Measurements from ENCODE around the gene DPAGT1. TPM values are rescaled to one million over a fixed set of nuclear protein-coding genes. Genes with fewer than 3 reads are reported as not detected.

DPAGT1 gene
- total and polyA plus RNA-seq, 2 donors (not counting 3 experiments of a cell fraction or from before 2014, with no cell fraction given), result 62.0 to 203 TPM

GRCh38 chr11:119088406-119088805 lies 13.2 kb downstream of the DPAGT1 start:
- no peak overlapping the region for H3K4me3 ChIP-seq (replicated peaks in 1 of 3; ENCODE audit: insufficient read depth in 1 of 3, low read depth in 1 of 3, low read length in 3 of 3)
- peaks cover 20% of the 10 kb centered on the region for H3K79me2 ChIP-seq (ENCODE audit: control insufficient read depth, insufficient read depth, low read length)
- H3K36me3 ChIP-seq (ENCODE audit: control insufficient read depth in 2 of 2, extremely low read depth in 1 of 2, insufficient read depth in 2 of 2, low read length in 2 of 2), result peaks cover 2 to 3% of the 10 kb centered on the region in 2 experiments
- dilution Hi-C loops (cut with MboI; ENCODE audit: extremely low pct_ligation_motif_present, low sequenced_read_pairs) (no loop called here), intact Hi-C loops (cut with micrococcal nuclease) (loop anchor here (5.0 kb wide), 1 partner anchor 176 kb away; no protein-coding TSS in a partner anchor)
- no peaks in the 10 kb centered on the region for H3K9me1 ChIP-seq (replicated peaks; ENCODE audit: control insufficient read depth, extremely low read depth, insufficient read depth, low read length)
- H3K4me2 ChIP-seq (ENCODE audit: insufficient read depth, low read length), result no peak overlapping the region
- H2AFZ ChIP-seq (ENCODE audit: low read depth, low read length), result no peak overlapping the region
- FAIRE-seq (no peak), DNase-seq (ENCODE audit: low read depth, low spot score) (no peak)
- peaks cover 2% of the 10 kb centered on the region for H4K20me1 ChIP-seq (replicated peaks; ENCODE audit: control insufficient read depth, extremely low read depth, insufficient read depth, low read length)
- peaks cover 25% of the 10 kb centered on the region for H3K4me1 ChIP-seq (ENCODE audit: control insufficient read depth, extremely low read depth, insufficient read depth, low read length)
- no peaks in the 10 kb centered on the region for H3K27me3 ChIP-seq (ENCODE audit: control insufficient read depth in 2 of 2, insufficient read depth in 2 of 2, low read length in 2 of 2)
- H3K9me3 ChIP-seq (replicated peaks; ENCODE audit: control insufficient read depth, insufficient read depth, low read length), result no peaks in the 10 kb centered on the region
- TF ChIP-seq JUN (IDR thresholded peaks at IDR 0.05; ENCODE audit: borderline replicate concordance, insufficient read depth, insufficient read length, low read depth), result no peak
- H3K9ac ChIP-seq (replicated peaks; ENCODE audit: extremely low read depth, insufficient read depth, low read length), result no peak overlapping the region
- ChIA-PET POLR2A (no interaction called here), CTCF (no interaction called here)
- no TSS peak for BruUV-seq (replicated peaks)
- no peak overlapping the region for H3K27ac ChIP-seq (ENCODE audit: insufficient read depth, low read depth, low read length)

GRCh38 chr11:119087747-119088241 lies 13.9 kb downstream of the DPAGT1 start:
- intact Hi-C loops (cut with micrococcal nuclease), result loop anchor here (5.0 kb wide), 1 partner anchor 175 kb away; no protein-coding TSS in a partner anchor
- DNase-seq (ENCODE audit: low read depth, low spot score) (no peak), FAIRE-seq (no peak)
- Histone ChIP-seq H3K4me3 (replicated peaks in 1 of 3; ENCODE audit: insufficient read depth in 1 of 3, low read depth in 1 of 3, low read length in 3 of 3) (no peak overlapping the region), H3K27ac (ENCODE audit: insufficient read depth, low read depth, low read length) (no peak overlapping the region), H3K36me3 (ENCODE audit: control insufficient read depth in 2 of 2, extremely low read depth in 1 of 2, insufficient read depth in 2 of 2, low read length in 2 of 2) (no peaks in the 10 kb centered on the region), H3K4me1 (ENCODE audit: control insufficient read depth, extremely low read depth, insufficient read depth, low read length) (peaks cover 19% of the 10 kb centered on the region), H2AFZ (ENCODE audit: low read depth, low read length) (no peak overlapping the region), H3K27me3 (ENCODE audit: control insufficient read depth in 2 of 2, insufficient read depth in 2 of 2, low read length in 2 of 2) (no peaks in the 10 kb centered on the region), H3K4me2 (ENCODE audit: insufficient read depth, low read length) (no peak overlapping the region), H4K20me1 (replicated peaks; ENCODE audit: control insufficient read depth, extremely low read depth, insufficient read depth, low read length) (no peaks in the 10 kb centered on the region), H3K79me2 (ENCODE audit: control insufficient read depth, insufficient read depth, low read length) (peaks cover 14% of the 10 kb centered on the region), H3K9me3 (replicated peaks; ENCODE audit: control insufficient read depth, insufficient read depth, low read length) (no peaks in the 10 kb centered on the region), H3K9ac (replicated peaks; ENCODE audit: extremely low read depth, insufficient read depth, low read length) (no peak overlapping the region), H3K9me1 (replicated peaks; ENCODE audit: control insufficient read depth, extremely low read depth, insufficient read depth, low read length) (no peaks in the 10 kb centered on the region)
- ChIA-PET CTCF (interaction anchor here (1.8 kb wide), 1 partner anchor 15 kb away, joined by 6 read pairs; no protein-coding TSS in a partner anchor), POLR2A (no interaction called here)
- no peak for TF ChIP-seq JUN (IDR thresholded peaks at IDR 0.05; ENCODE audit: borderline replicate concordance, insufficient read depth, insufficient read length, low read depth)
- no peak for TF ChIP-seq GATA2 (IDR thresholded peaks at IDR 0.05; ENCODE audit: insufficient read depth, insufficient read length, low read depth, low read length)
- TF ChIP-seq CTCF (IDR thresholded peaks at IDR 0.05; ENCODE audit: extremely low read depth in 1 of 2, insufficient read depth in 1 of 2, low read depth in 1 of 2, low read length in 2 of 2), result no peak
- no peak for TF ChIP-seq FOS (IDR thresholded peaks at IDR 0.05; ENCODE audit: borderline replicate concordance, insufficient read depth, low read length)
- no peak for TF ChIP-seq POLR2A (IDR thresholded peaks at IDR 0.05; ENCODE audit: low read depth, low read length)
- no peak for TF ChIP-seq MAX (IDR thresholded peaks at IDR 0.05; ENCODE audit: insufficient read depth, insufficient read length)
- no peak for TF ChIP-seq POLR2AphosphoS5 (IDR thresholded peaks at IDR 0.05; ENCODE audit: insufficient read depth, low read depth, low read length)
- TF ChIP-seq EZH2 (IDR thresholded peaks at IDR 0.05; ENCODE audit: borderline replicate concordance, low read depth, low read length, severe bottlenecking), result no peak
- TF ChIP-seq MYC (IDR thresholded peaks at IDR 0.05; ENCODE audit: low read depth, low read length), result no peak
- dilution Hi-C loops (cut with MboI; ENCODE audit: extremely low pct_ligation_motif_present, low sequenced_read_pairs), result no loop called here
- no TSS peak for BruUV-seq (replicated peaks)
